T-cell (primary cell): ENCODE results near the gene PRKCQ. TPM values are rescaled to one million over a fixed set of nuclear protein-coding genes. Genes with fewer than 3 reads are reported as not detected.

Experiments used
- ATAC-seq, 4 experiments: fragments of 200-7000 bp in 3 of 4; fragments of 150-1000 bp in 1 of 4; cut with Tn5 transposase; replicated peaks in 1 of 4; 1 replicate in 3 of 4; 2 replicates in 1 of 4; pipeline ENCODE4 v1.10.0; 2021; ENCODE audit warnings: moderate library complexity in 3 of 4, mild to moderate bottlenecking in 2 of 4, moderate number of reproducible peaks in 1 of 4
- CTCF ChIA-PET, 2 donors: fragments of 300-600 bp; sonication (Branson Sonifier 250); formaldehyde crosslinking; loops; one replicate each; lab custom pipeline; 2022; ENCODE audit warnings: antibody characterized with exemption in 2 of 2; lab: Charles Lee
- POLR2A ChIA-PET, 2 donors: fragments of 300-600 bp; sonication (Branson Sonifier 250); formaldehyde crosslinking; loops; one replicate each; lab custom pipeline; 2022; ENCODE audit warnings: antibody characterized with exemption in 2 of 2; lab: Charles Lee
- DNase-seq, 35 experiments: peaks; one replicate each; pipeline versions ENCODE4 v3.0.0 to v3.0.0-alpha.2; 2013 to 2023
- H3K27ac ChIP-seq: one replicate; pipeline ENCODE4 v1.5.1; 2013; ENCODE audit warnings: low read length
- H3K27me3 ChIP-seq, 2 experiments: replicated peaks in 1 of 2; 1 replicate in 1 of 2; 2 replicates in 1 of 2; pipeline versions ENCODE4 v1.6.1 to v1.7.0; 2013; ENCODE audit warnings: low read length in 1 of 2, mixed read lengths in 1 of 2; ENCODE audit not compliant: control insufficient read depth in 2 of 2, insufficient read depth in 2 of 2; ENCODE audit errors: extremely low read depth in 1 of 2
- H3K36me3 ChIP-seq, 2 donors: 1 replicate in 1 of 2; 2 replicates in 1 of 2; pipeline versions ENCODE4 v1.6.1 to v1.7.0; 2013; ENCODE audit warnings: low read length in 1 of 2; ENCODE audit not compliant: control insufficient read depth in 2 of 2, insufficient read depth in 1 of 2; ENCODE audit errors: extremely low read depth in 1 of 2
- H3K4me1 ChIP-seq, 2 experiments: 1 replicate in 1 of 2; 2 replicates in 1 of 2; pipeline versions ENCODE4 v1.6.1 to v1.7.0; 2013; ENCODE audit warnings: low read length in 2 of 2, mixed read lengths in 1 of 2; ENCODE audit not compliant: insufficient read depth in 2 of 2, control insufficient read depth in 1 of 2; ENCODE audit errors: extremely low read depth in 1 of 2
- H3K4me3 ChIP-seq, 2 donors: 1 replicate in 1 of 2; 2 replicates in 1 of 2; pipeline versions ENCODE4 v1.5.1 to v1.7.0; 2013; ENCODE audit warnings: mild to moderate bottlenecking in 2 of 2, low read length in 1 of 2, moderate library complexity in 1 of 2; ENCODE audit not compliant: control insufficient read depth in 1 of 2; ENCODE audit errors: extremely low read depth in 1 of 2
- H3K9me3 ChIP-seq: 2 replicates; pipeline ENCODE4 v1.7.0; 2013
- H3K27ac Mint-ChIP-seq, 2 donors: one replicate each; pipeline ENCODE4 v1.8.0; 2020 to 2021; ENCODE audit warnings: mild to moderate bottlenecking in 2 of 2, mixed read lengths in 2 of 2
- H3K27me3 Mint-ChIP-seq, 2 donors: one replicate each; pipeline ENCODE4 v1.8.0; 2021 to 2022; ENCODE audit warnings: mixed read lengths in 2 of 2
- H3K36me3 Mint-ChIP-seq: one replicate; pipeline ENCODE4 v1.8.0; 2021; ENCODE audit warnings: mixed read lengths
- H3K4me1 Mint-ChIP-seq, 3 donors: one replicate each; pipeline ENCODE4 v1.8.0; 2020 to 2022; ENCODE audit warnings: mixed read lengths in 3 of 3, mild to moderate bottlenecking in 1 of 3
- H3K4me3 Mint-ChIP-seq, 3 donors: one replicate each; pipeline ENCODE4 v1.8.0; 2020 to 2022; ENCODE audit warnings: mild to moderate bottlenecking in 3 of 3, mixed read lengths in 3 of 3, moderate library complexity in 3 of 3
- H3K9me3 Mint-ChIP-seq, 3 donors: one replicate each; pipeline ENCODE4 v1.8.0; 2020 to 2022; ENCODE audit warnings: mixed read lengths in 3 of 3
- WGBS: methylation state at CpG from one replicate; pipeline ENCODE4 v1.1.5; 2013; ENCODE audit warnings: missing lambda C conversion rate; ENCODE audit not compliant: insufficient coverage; 5-methylcytosine and 5-hydroxymethylcytosine counted together
- total RNA-seq, 35 experiments: library from RNA in 6 of 35; stranded (reverse) in 6 of 35; fragments of 120-200 nt in 1 of 35; gene quantifications; one replicate each; pipeline versions ENCODE4 v1.2.1 to v1.2.4 and lab custom pipeline; 2013 to 2026

PRKCQ gene
- total RNA-seq, 5 donors from 2014 or later (not counting 1 experiment from before 2014, with no cell fraction given), result 60.3 to 67.4 (median 61.6) TPM

DNA sequence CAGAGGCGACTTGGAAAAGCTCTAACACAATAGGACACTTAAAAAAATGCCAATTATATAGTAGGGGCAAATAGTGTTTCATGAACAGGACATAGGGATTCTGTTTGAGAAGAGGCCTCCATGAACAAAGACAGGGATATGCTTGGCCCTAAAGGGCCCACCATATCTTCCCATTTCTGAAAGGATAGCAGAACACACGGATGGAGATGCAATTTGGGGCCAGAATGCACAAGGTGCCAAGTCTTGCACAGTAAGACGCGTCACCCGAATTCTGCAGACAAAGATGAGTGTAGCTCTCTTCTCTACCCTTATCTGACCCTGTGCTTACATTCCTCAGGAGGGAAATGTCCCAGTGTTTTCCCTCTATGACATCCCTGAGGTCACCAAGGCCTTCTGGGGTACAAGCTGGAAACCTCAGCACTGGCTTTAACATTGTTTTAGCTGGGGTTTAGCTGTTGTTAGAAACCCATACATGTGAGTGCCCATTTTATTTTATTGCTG lies 12.8 kb downstream of the PRKCQ start:
- H3K4me3 Mint-ChIP-seq, result no peak overlapping the region
- no peaks in the 10 kb centered on the region for H3K27me3 Mint-ChIP-seq
- H3K36me3 Mint-ChIP-seq, result peaks cover 21% of the 10 kb centered on the region
- Histone ChIP-seq H3K4me3 (no peak overlapping the region), H3K36me3 (peaks cover 0 to 27% of the 10 kb centered on the region in 2 donors), H3K27ac (no peak overlapping the region), H3K27me3 (no peaks in the 10 kb centered on the region), H3K4me1 (peaks cover 34 to 76% of the 10 kb centered on the region in 2 experiments), H3K9me3 (no peaks in the 10 kb centered on the region)
- no peaks in the 10 kb centered on the region for H3K9me3 Mint-ChIP-seq
- WGBS, result no CpG with 5 or more reads among the region's 5 CpGs
- peak overlapping the region; percentile 84 to 86 for H3K27ac Mint-ChIP-seq
- no peak for ATAC-seq
- ChIA-PET CTCF (interaction anchor here (0.9 to 1.0 kb wide), 3 partner anchors 11 to 85 kb away, joined by 3 to 4 read pairs (median 4); no protein-coding TSS in a partner anchor), POLR2A (interaction anchor here (0.5 to 0.6 kb wide), 4 partner anchors 11 to 120 kb away, joined by 4 to 8 read pairs (median 6); no protein-coding TSS in a partner anchor)
- DNase-seq, result no peak
- peaks cover 95 to 100% (median 96%) of the 10 kb centered on the region in 3 donors for H3K4me1 Mint-ChIP-seq

- no peaks in the 10 kb centered on the region for H3K9me3 Mint-ChIP-seq
- peaks cover 21% of the 10 kb centered on the region for H3K36me3 Mint-ChIP-seq
- peak overlapping the region; percentile 37 for H3K27ac ChIP-seq
- ATAC-seq, result no peak
- CTCF ChIA-PET, result interaction anchor here in 1 of 2 donors (0.7 kb wide), 1 partner anchor 16 kb away, joined by 3 read pairs; no protein-coding TSS in a partner anchor
- no peak overlapping the region for H3K4me3 ChIP-seq
- DNase-seq, result no peak
- H3K9me3 ChIP-seq, result no peaks in the 10 kb centered on the region
- POLR2A ChIA-PET, result interaction anchor here in 1 of 2 donors (0.5 to 0.6 kb wide), 2 partner anchors 61 to 339 kb away, joined by 3 to 5 read pairs; no protein-coding TSS in a partner anchor
- no peaks in the 10 kb centered on the region for H3K27me3 Mint-ChIP-seq
- peaks cover 36 to 73% of the 10 kb centered on the region in 2 experiments for H3K4me1 ChIP-seq
- peaks cover 91 to 94% (median 92%) of the 10 kb centered on the region in 3 donors for H3K4me1 Mint-ChIP-seq
- no peak overlapping the region for H3K4me3 Mint-ChIP-seq
- no peaks in the 10 kb centered on the region for H3K27me3 ChIP-seq
- no CpG with 5 or more reads among the region's 4 CpGs for WGBS
- peaks cover 0 to 21% of the 10 kb centered on the region in 2 donors for H3K36me3 ChIP-seq
- peak overlapping the region; percentile 58 to 87 for H3K27ac Mint-ChIP-seq
Observed at GRCh38 chr10:6565588-6565987, 14.5 kb downstream of the PRKCQ start.

DNA sequence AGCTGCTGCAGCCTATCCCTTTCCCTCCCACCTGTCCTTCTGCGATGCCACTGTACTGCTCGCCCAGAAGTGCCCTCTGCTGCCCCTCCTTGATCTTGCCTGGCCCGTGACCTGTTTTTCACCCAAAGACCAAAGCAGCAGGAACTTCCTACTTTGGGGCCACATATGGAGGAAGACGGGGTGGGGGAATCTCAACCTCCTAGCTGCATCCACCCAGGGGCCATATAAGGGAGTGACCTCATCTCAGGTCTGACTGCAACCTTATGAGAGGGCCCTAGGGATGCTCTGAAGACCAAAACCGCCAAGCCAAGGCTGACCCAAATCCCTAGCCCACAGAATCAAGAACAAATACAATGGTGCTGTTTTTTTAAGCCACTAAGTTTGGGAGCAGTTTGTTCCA lies 15.7 kb downstream of the PRKCQ start:
- Histone ChIP-seq H3K36me3 (peaks cover 0 to 15% of the 10 kb centered on the region in 2 donors), H3K27me3 (no peaks in the 10 kb centered on the region), H3K4me3 (no peak overlapping the region), H3K27ac (peak overlapping the region; percentile 37), H3K9me3 (no peaks in the 10 kb centered on the region), H3K4me1 (peaks cover 33 to 70% of the 10 kb centered on the region in 2 experiments)
- peak in 3 of 4 experiments; percentile 14 to 40 (median 25) for ATAC-seq
- peak in 1 of 35 experiments; percentile 33 for DNase-seq
- ChIA-PET CTCF (no interaction called here), POLR2A (no interaction called here)
- peak overlapping the region; percentile 55 to 71 (median 65) for H3K4me3 Mint-ChIP-seq
- peaks cover 17% of the 10 kb centered on the region for H3K36me3 Mint-ChIP-seq
- no CpG with 5 or more reads among the region's 5 CpGs for WGBS
- peaks cover 92 to 94% (median 92%) of the 10 kb centered on the region in 3 donors for H3K4me1 Mint-ChIP-seq
- no peaks in the 10 kb centered on the region for H3K27me3 Mint-ChIP-seq
- no peaks in the 10 kb centered on the region for H3K9me3 Mint-ChIP-seq
- peak overlapping the region; percentile 87 to 88 for H3K27ac Mint-ChIP-seq

DNA sequence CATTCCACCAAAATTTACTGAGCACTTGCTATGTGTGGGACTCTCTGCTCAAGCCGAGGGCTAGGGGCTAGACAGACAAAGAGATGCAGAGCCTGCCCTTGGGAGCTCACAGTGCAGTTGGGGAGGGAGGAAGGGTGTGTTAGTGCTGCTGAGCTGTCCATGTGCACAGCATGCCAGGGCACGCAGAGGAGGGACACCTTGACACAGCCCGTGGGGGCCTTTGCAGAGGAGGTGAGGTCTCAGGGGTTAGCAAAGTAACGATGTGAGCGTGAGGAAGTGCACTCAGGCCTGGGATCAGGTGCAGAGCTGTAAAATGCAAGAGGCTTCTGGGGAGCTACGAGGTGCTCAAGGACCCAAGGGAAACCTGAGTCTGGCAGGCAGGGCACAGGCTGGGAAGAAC lies 16.3 kb downstream of the PRKCQ start:
- ChIA-PET POLR2A (no interaction called here), CTCF (interaction anchor here in 1 of 2 donors (0.7 to 1.6 kb wide), 3 partner anchors 14 to 30 kb away, joined by 3 to 6 read pairs (median 4); no protein-coding TSS in a partner anchor)
- Mint-ChIP-seq H3K36me3 (peaks cover 12% of the 10 kb centered on the region), H3K27ac (peak overlapping the region; percentile 87 to 88), H3K4me3 (peak overlapping the region; percentile 55 to 71 (median 65)), H3K4me1 (peaks cover 92 to 94% (median 92%) of the 10 kb centered on the region in 3 donors), H3K27me3 (no peaks in the 10 kb centered on the region), H3K9me3 (no peaks in the 10 kb centered on the region)
- H3K4me1 ChIP-seq, result peaks cover 36 to 73% of the 10 kb centered on the region in 2 experiments
- 42% methylated on average over 6 of the region's 6 CpGs for whole genome bisulfite sequencing
- peaks cover 0 to 10% of the 10 kb centered on the region in 2 donors for H3K36me3 ChIP-seq
- peak; percentile 42 to 53 (median 49) for ATAC-seq
- peak in 2 of 35 experiments; percentile 13 to 22 for DNase-seq
- H3K27me3 ChIP-seq, result no peaks in the 10 kb centered on the region
- H3K4me3 ChIP-seq, result no peak overlapping the region
- peak overlapping the region; percentile 37 for H3K27ac ChIP-seq
- no peaks in the 10 kb centered on the region for H3K9me3 ChIP-seq

- Histone ChIP-seq H3K4me3 (no peak overlapping the region), H3K4me1 (peaks cover 41 to 74% of the 10 kb centered on the region in 2 experiments), H3K9me3 (no peaks in the 10 kb centered on the region), H3K36me3 (peaks cover 0 to 10% of the 10 kb centered on the region in 2 donors), H3K27ac (peak overlapping the region; percentile 37), H3K27me3 (no peaks in the 10 kb centered on the region)
- no peaks in the 10 kb centered on the region for H3K27me3 Mint-ChIP-seq
- peak; percentile 48 to 69 (median 51) for ATAC-seq
- POLR2A ChIA-PET, result interaction anchor here in 1 of 2 donors (0.6 kb wide), 1 partner anchor 868 kb away, joined by 3 read pairs; no protein-coding TSS in a partner anchor
- peak overlapping the region; percentile 87 to 88 for H3K27ac Mint-ChIP-seq
- peaks cover 17% of the 10 kb centered on the region for H3K36me3 Mint-ChIP-seq
- WGBS, result 43% methylated on average over 5 of the region's 7 CpGs
- H3K9me3 Mint-ChIP-seq, result no peaks in the 10 kb centered on the region
- peak in 10 of 35 experiments; percentile 8 to 59 (median 28) for DNase-seq
- H3K4me1 Mint-ChIP-seq, result peaks cover 94% of the 10 kb centered on the region in 3 donors
- CTCF ChIA-PET, result interaction anchor here in 1 of 2 donors (0.7 to 1.6 kb wide), 8 partner anchors 15 to 46 kb away, joined by 3 to 6 read pairs (median 4); no protein-coding TSS in a partner anchor
- H3K4me3 Mint-ChIP-seq, result peak overlapping the region; percentile 55 to 71 (median 65)
Observed at GRCh38 chr10:6563075-6563474, 17.0 kb downstream of the PRKCQ start.

DNA sequence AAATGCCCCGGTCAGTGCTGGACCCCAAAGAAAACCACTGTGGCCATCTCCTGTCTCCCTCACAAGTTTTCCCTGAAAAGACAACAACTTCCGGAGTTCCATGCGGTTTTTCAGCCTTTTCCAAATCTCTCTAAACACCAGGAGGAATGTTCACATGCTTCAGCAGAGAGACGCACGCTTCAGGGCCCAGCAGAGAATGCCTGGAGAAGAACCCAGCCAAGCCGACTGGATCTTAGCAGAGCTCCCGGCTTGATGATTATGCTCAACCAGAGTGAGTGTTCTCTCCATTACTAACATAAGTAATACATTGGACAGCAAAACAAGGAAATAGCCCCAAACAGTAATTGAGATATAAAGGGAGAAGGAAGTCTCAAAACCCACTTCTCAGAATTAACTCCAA lies 17.9 kb downstream of the PRKCQ start:
- ATAC-seq, result no peak
- Mint-ChIP-seq H3K36me3 (peaks cover 25% of the 10 kb centered on the region), H3K4me3 (peak overlapping the region; percentile 19 to 71 (median 21))

More for the DNA sequence above, 17.9 kb downstream of the PRKCQ start:
- Histone ChIP-seq H3K36me3 (peaks cover 0 to 10% of the 10 kb centered on the region in 2 donors), H3K4me3 (no peak overlapping the region), H3K27ac (peak overlapping the region; percentile 37), H3K27me3 (no peaks in the 10 kb centered on the region), H3K9me3 (no peaks in the 10 kb centered on the region), H3K4me1 (peaks cover 41 to 75% of the 10 kb centered on the region in 2 experiments)
- ChIA-PET POLR2A (interaction anchor here in 1 of 2 donors (0.6 kb wide), 1 partner anchor 19 kb away, joined by 3 read pairs; no protein-coding TSS in a partner anchor), CTCF (interaction anchor here in 1 of 2 donors (0.8 to 1.6 kb wide), 7 partner anchors 16 to 45 kb away, joined by 3 to 6 read pairs (median 4); no protein-coding TSS in a partner anchor)
- WGBS, result 93% methylated on average over 6 of the region's 7 CpGs
- Mint-ChIP-seq H3K9me3 (no peaks in the 10 kb centered on the region), H3K4me1 (peaks cover 94% of the 10 kb centered on the region in 3 donors), H3K27me3 (no peaks in the 10 kb centered on the region), H3K27ac (peak overlapping the region; percentile 87 to 88)
- DNase-seq, result no peak
